HepG2 (cell line): ENCODE data around the gene IFNL1. TPM values are rescaled to one million over a fixed set of nuclear protein-coding genes. Genes with fewer than 3 reads are reported as not detected.

ENCODE experiments used
- ATAC-seq: fragments of 200-7000 bp; cut with Tn5 transposase; 3 replicates; pipeline ENCODE4 v1.9.1; 2020; ENCODE audit warnings: mild to moderate bottlenecking, moderate library complexity
- BruUV-seq: library from RNA; stranded (reverse); fragments of 400-500 nt; replicated peaks from 2 replicates; lab custom pipeline; 2021; lab: Mats Ljungman, UMichigan
- CTCF ChIA-PET: fragments of 300-600 bp; formaldehyde crosslinking; extraction: SDS; loops from one replicate; lab custom pipeline; 2021; ENCODE audit warnings: low total read pairs, inconsistent platforms, low intra/inter-chr PET ratio; lab: Yijun Ruan, JAX
- POLR2A ChIA-PET: fragments of 350-600 bp; sonication (Branson Sonifier 250); formaldehyde crosslinking; loops from one replicate; lab custom pipeline; 2020; ENCODE audit warnings: antibody characterized with exemption, inconsistent platforms; lab: Yijun Ruan, JAX
- DNase-seq: peaks from one replicate; pipeline ENCODE4 v3.0.0-alpha.2; 2015; ENCODE audit warnings: low spot score
- FAIRE-seq: peaks from 3 replicates; lab custom pipeline; 2011; peaks lifted over from hg19 to GRCh38; lab: Jason Lieb, UNC
- H2AFZ ChIP-seq: one replicate; pipeline ENCODE4 v1.6.1; 2011; ENCODE audit warnings: low read length, inconsistent platforms
- H3K27ac ChIP-seq: fragments of 300-600 bp; 3 replicates; pipeline ENCODE4 v1.8.0; 2011; ENCODE audit warnings: mixed run types, mild to moderate bottlenecking, mixed read lengths, low read length, inconsistent platforms; ENCODE audit not compliant: insufficient read depth; ENCODE audit errors: extremely low read length
- H3K27me3 ChIP-seq, 2 experiments: fragments of 200-600 bp in 1 of 2; 2 replicates in 1 of 2; 3 replicates in 1 of 2; pipeline versions ENCODE4 v1.6.0 to v1.8.0; 2011; ENCODE audit warnings: low read length in 2 of 2, mild to moderate bottlenecking in 2 of 2, moderate library complexity in 2 of 2, inconsistent platforms in 1 of 2; ENCODE audit not compliant: insufficient read depth in 2 of 2, control insufficient read depth in 1 of 2
- H3K36me3 ChIP-seq, 2 experiments: fragments of 200-600 bp in 1 of 2; replicated peaks in 1 of 2; 2 replicates in 1 of 2; 3 replicates in 1 of 2; pipeline versions ENCODE4 v1.5.1 to v1.8.0; 2011; ENCODE audit warnings: low read length in 2 of 2, inconsistent platforms in 1 of 2; ENCODE audit not compliant: insufficient read depth in 2 of 2, control insufficient read depth in 1 of 2
- H3K4me1 ChIP-seq: 2 replicates; pipeline ENCODE4 v1.5.1; 2012; ENCODE audit warnings: low read length, inconsistent platforms; ENCODE audit not compliant: insufficient read depth
- H3K4me2 ChIP-seq: 2 replicates; pipeline ENCODE4 v1.6.0; 2011; ENCODE audit warnings: low read depth, low read length, inconsistent platforms
- H3K4me3 ChIP-seq, 3 experiments: fragments of 200-600 bp in 1 of 3; sonication (generic), shearing (Covaris generic) in 1 of 3; replicated peaks in 1 of 3; 2 replicates each; pipeline ENCODE4 v1.5.1; 2011 to 2016; ENCODE audit warnings: low read length in 3 of 3, inconsistent platforms in 2 of 3, low read depth in 2 of 3, mild to moderate bottlenecking in 2 of 3, control low read depth in 1 of 3, mixed read lengths in 1 of 3; ENCODE audit not compliant: insufficient read depth in 1 of 3
- H3K79me2 ChIP-seq: one replicate; pipeline ENCODE4 v1.6.1; 2011; ENCODE audit warnings: low read length, inconsistent platforms; ENCODE audit not compliant: insufficient read depth
- H3K9ac ChIP-seq: 2 replicates; pipeline ENCODE4 v1.6.0; 2011; ENCODE audit warnings: mild to moderate bottlenecking, low read depth, low read length, inconsistent platforms; ENCODE audit not compliant: insufficient read depth
- H3K9me3 ChIP-seq: 2 replicates; pipeline ENCODE4 v1.5.1; 2012; ENCODE audit warnings: mild to moderate bottlenecking, low read length
- H4K20me1 ChIP-seq: 2 replicates; pipeline ENCODE4 v1.6.0; 2011; ENCODE audit warnings: inconsistent platforms, mild to moderate bottlenecking, low read length, moderate library complexity; ENCODE audit not compliant: insufficient read depth
- ATF2 ChIP-seq: sonication (generic); formaldehyde crosslinking; IDR thresholded peaks from 2 replicates; pipeline ENCODE4 v1.4.0; 2020; ENCODE audit warnings: missing genetic modification reagents
- MXI1 ChIP-seq: IDR thresholded peaks from 3 replicates; pipeline ENCODE4 v1.6.1; 2012; ENCODE audit warnings: low read depth, low read length, inconsistent platforms, borderline replicate concordance
- POLR2AphosphoS5 ChIP-seq: IDR thresholded peaks from 2 replicates; pipeline ENCODE4 v1.6.1; 2012; ENCODE audit warnings: low read depth, low read length
- SAFB2 ChIP-seq: sonication (generic); formaldehyde crosslinking; IDR thresholded peaks from 2 replicates; pipeline ENCODE4 v1.5.1; 2020; ENCODE audit warnings: missing genetic modification reagents, low read depth, mild to moderate bottlenecking, borderline replicate concordance
- SIX4 ChIP-seq: sonication (generic); formaldehyde crosslinking; IDR thresholded peaks from 2 replicates; pipeline ENCODE4 v1.4.0; 2020; ENCODE audit warnings: missing genetic modification reagents
- ZNF768 ChIP-seq: sonication (generic); formaldehyde crosslinking; IDR thresholded peaks from 2 replicates; pipeline ENCODE4 v1.4.0; 2020; ENCODE audit warnings: missing genetic modification reagents
- WGBS: methylation state at CpG from one replicate; pipeline ENCODE4 v1.1.6; 2017; ENCODE audit warnings: low lambda C conversion rate; 5-methylcytosine and 5-hydroxymethylcytosine counted together
- in situ Hi-C: cut with HindIII; loops from 2 replicates; pipeline ENCODE4 v1.10.0; 2017; ENCODE audit warnings: low pct_unique_long_range_greater_than_20kb; ENCODE audit not compliant: extremely low pct_ligation_motif_present
- intact Hi-C: fragments of 100-400 bp; cut with micrococcal nuclease; formaldehyde crosslinking; loops from one replicate; pipeline ENCODE4 v1.10.0; 2022; ENCODE audit not compliant: unreplicated experiment
- polyA plus RNA-seq, 8 experiments: library from polyadenylated mRNA; depleted of rRNA in 3 of 8; stranded (reverse) in 7 of 8; unstranded in 1 of 8; fragments of >200 nt; fragmentation: Illumina TruSeq in 4 of 8; extraction: Trizol in 4 of 8; gene quantifications; 2 replicates each; pipeline versions ENCODE4 v1.2.1 to v1.2.3, GENCODE V29; 2011 to 2016; ENCODE audit warnings: low read depth in 4 of 8, missing spikeins in 1 of 8, mixed read lengths in 1 of 8; ENCODE audit not compliant: insufficient read depth in 1 of 8
- total RNA-seq, 5 experiments: library from RNA; depleted of rRNA; stranded (reverse); fragments of >200 nt; fragmentation: Illumina TruSeq; extraction: Trizol; gene quantifications; 2 replicates each; pipeline ENCODE4 v1.2.3, GENCODE V29; 2016; ENCODE audit warnings: low read depth in 1 of 5

The IFNL1 gene
- total and polyA plus RNA-seq, 2 of the 13 experiments (the other 11 are each of a cell fraction or from before 2014, with no cell fraction given) = not detected

DNA sequence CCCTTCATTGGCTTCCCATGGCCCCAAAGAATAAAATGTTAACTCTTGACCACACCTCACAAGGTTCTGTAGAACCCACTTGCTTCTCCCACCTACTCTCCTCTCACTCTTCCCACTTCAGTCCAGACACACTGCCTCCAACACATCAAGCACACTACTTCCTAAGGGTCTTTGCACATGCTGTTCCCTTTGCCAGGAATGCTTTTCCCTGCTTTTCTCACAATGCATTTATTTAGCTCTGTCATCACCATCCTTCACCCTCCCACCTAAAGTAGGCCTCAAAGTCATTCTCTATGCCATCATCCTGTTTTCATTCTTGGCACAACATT is 7.9 kb downstream of the IFNL1 start:
- no peak overlapping the region for H3K4me2 ChIP-seq
- no TSS peak for BruUV-seq
- H3K79me2 ChIP-seq = no peaks in the 10 kb centered on the region
- H3K9ac ChIP-seq = no peak overlapping the region
- POLR2A ChIA-PET = interaction anchor here (0.6 kb wide), 1 partner anchor 22 kb away, joined by 3 read pairs; no protein-coding TSS in a partner anchor
- no peaks in the 10 kb centered on the region for H3K9me3 ChIP-seq
- no peak overlapping the region for H3K4me3 ChIP-seq
- H3K36me3 ChIP-seq = no peaks in the 10 kb centered on the region
- no peaks in the 10 kb centered on the region for H4K20me1 ChIP-seq
- intact Hi-C loops (no loop called here), in situ Hi-C loops (no loop called here)
- H2AFZ ChIP-seq = no peak overlapping the region
- no peak overlapping the region for H3K27ac ChIP-seq
- no peak for FAIRE-seq
- TF ChIP-seq SAFB2 (CRISPR knock-in tag) (no peak), SIX4 (CRISPR knock-in tag) (no peak), POLR2AphosphoS5 (no peak), ATF2 (CRISPR knock-in tag) (no peak)
- TF ChIP-seq, all 625 proteins: peak for 0
- CTCF ChIA-PET = no interaction called here
- DNase-seq (no peak), ATAC-seq (no peak)
- Histone ChIP-seq H3K27me3 (peaks cover 0 to 4% of the 10 kb centered on the region in 2 experiments; a peak in 2 of 5 replicates), H3K4me1 (peaks cover 29% of the 10 kb centered on the region)

- 39% methylated on average over 5 of the region's 6 CpGs for WGBS
- DNase-seq = no peak
- Histone ChIP-seq H3K4me3 (no peak overlapping the region), H2AFZ (no peak overlapping the region), H3K4me1 (peaks cover 29% of the 10 kb centered on the region), H3K4me2 (no peak overlapping the region)
- FAIRE-seq = no peak
- POLR2A ChIA-PET = interaction anchor here (0.6 kb wide), 1 partner anchor 21 kb away, joined by 3 read pairs; no protein-coding TSS in a partner anchor
- in situ Hi-C loops = no loop called here
- no peak for TF ChIP-seq MXI1
- TF ChIP-seq ZNF768 (CRISPR knock-in tag) = peak; percentile 50; the same call in 1 of the 2 replicates
- TF ChIP-seq, all 625 proteins: peak for 1
- no peak for ATAC-seq
- CTCF ChIA-PET = no interaction called here
- Histone ChIP-seq H3K36me3 (no peaks in the 10 kb centered on the region), H4K20me1 (no peaks in the 10 kb centered on the region), H3K27ac (no peak overlapping the region), H3K79me2 (no peaks in the 10 kb centered on the region), H3K9me3 (no peaks in the 10 kb centered on the region), H3K9ac (no peak overlapping the region), H3K27me3 (peaks cover 0 to 4% of the 10 kb centered on the region in 2 experiments; a peak in 2 of 5 replicates)
- no TSS peak for BruUV-seq
- intact Hi-C loops = no loop called here
These were observed 8.7 kb downstream of the IFNL1 start for GRCh38 chr19:39304701-39305571.
